Small intestine (tissue), 7 donors: ENCODE data around the gene UMODL1. TPM values are rescaled to one million over a fixed set of nuclear protein-coding genes. Genes with fewer than 3 reads are reported as not detected.
A peak's percentile ranks its signal among the peaks of the same experiment; 100 is the strongest.

Experiments used
- DNase-seq, 2 donors: peaks; one replicate each; pipeline versions ENCODE4 v3.0.0 to v3.0.0-alpha.2; 2013
- FAIRE-seq: peaks from 2 replicates; lab custom pipeline; 2012; peaks lifted over from hg19 to GRCh38; lab: Jason Lieb, UNC
- H3K27ac ChIP-seq, 3 donors: one replicate each; pipeline ENCODE4 v1.5.1; 2013; ENCODE audit warnings: low read length in 2 of 3, mild to moderate bottlenecking in 2 of 3, control low read depth in 1 of 3, inconsistent platforms in 1 of 3, low read depth in 1 of 3, moderate library complexity in 1 of 3
- H3K27me3 ChIP-seq, 3 donors: one replicate each; pipeline ENCODE4 v1.6.1; 2013; ENCODE audit warnings: low read length in 3 of 3, inconsistent platforms in 1 of 3; ENCODE audit not compliant: control insufficient read depth in 3 of 3, insufficient read depth in 3 of 3
- H3K36me3 ChIP-seq, 3 donors: one replicate each; pipeline ENCODE4 v1.6.1; 2013; ENCODE audit warnings: low read length in 3 of 3, inconsistent platforms in 1 of 3, low read depth in 1 of 3, mild to moderate bottlenecking in 1 of 3, moderate library complexity in 1 of 3; ENCODE audit not compliant: control insufficient read depth in 3 of 3, insufficient read depth in 2 of 3
- H3K4me1 ChIP-seq, 3 donors: one replicate each; pipeline ENCODE4 v1.6.1; 2013; ENCODE audit warnings: low read length in 2 of 3, inconsistent platforms in 1 of 3, low read depth in 1 of 3, mild to moderate bottlenecking in 1 of 3, moderate library complexity in 1 of 3; ENCODE audit not compliant: control insufficient read depth in 3 of 3, insufficient read depth in 2 of 3
- H3K4me3 ChIP-seq, 3 donors: one replicate each; pipeline ENCODE4 v1.5.1; 2013; ENCODE audit warnings: low read length in 3 of 3, control low read depth in 1 of 3, inconsistent platforms in 1 of 3, low read depth in 1 of 3, mild to moderate bottlenecking in 1 of 3, moderate library complexity in 1 of 3
- H3K9me3 ChIP-seq, 2 donors: one replicate each; pipeline ENCODE4 v1.6.1; 2013; ENCODE audit warnings: low read depth in 1 of 2, low read length in 1 of 2; ENCODE audit not compliant: control insufficient read depth in 2 of 2, insufficient read depth in 1 of 2
- WGBS, 3 donors: extraction: QIAGEN DNeasy Blood & Tissue Kit; methylation state at CpG; one replicate each; pipeline ENCODE4 v1.1.7; 2013; 5-methylcytosine and 5-hydroxymethylcytosine counted together
- polyA plus RNA-seq, 4 donors: library from polyadenylated mRNA; stranded (reverse) in 3 of 4; unstranded in 1 of 4; fragments of 200-250 nt in 3 of 4; fragments of 120-200 nt in 1 of 4; gene quantifications; one replicate each; pipeline versions ENCODE4 v1.2.1 to v1.2.3, GENCODE V29; 2013
- donor health status: healthy with polysubstance abuse.
- donor health status: control.
- donor health status: control.
- donor health status: Bipolar disorder and iron deficiency.
- donor health status: healthy.

Gene UMODL1
- polyA plus RNA-seq, 4 donors, result 0.43 to 0.67 (median 0.44) TPM; not detected in 1

DNA sequence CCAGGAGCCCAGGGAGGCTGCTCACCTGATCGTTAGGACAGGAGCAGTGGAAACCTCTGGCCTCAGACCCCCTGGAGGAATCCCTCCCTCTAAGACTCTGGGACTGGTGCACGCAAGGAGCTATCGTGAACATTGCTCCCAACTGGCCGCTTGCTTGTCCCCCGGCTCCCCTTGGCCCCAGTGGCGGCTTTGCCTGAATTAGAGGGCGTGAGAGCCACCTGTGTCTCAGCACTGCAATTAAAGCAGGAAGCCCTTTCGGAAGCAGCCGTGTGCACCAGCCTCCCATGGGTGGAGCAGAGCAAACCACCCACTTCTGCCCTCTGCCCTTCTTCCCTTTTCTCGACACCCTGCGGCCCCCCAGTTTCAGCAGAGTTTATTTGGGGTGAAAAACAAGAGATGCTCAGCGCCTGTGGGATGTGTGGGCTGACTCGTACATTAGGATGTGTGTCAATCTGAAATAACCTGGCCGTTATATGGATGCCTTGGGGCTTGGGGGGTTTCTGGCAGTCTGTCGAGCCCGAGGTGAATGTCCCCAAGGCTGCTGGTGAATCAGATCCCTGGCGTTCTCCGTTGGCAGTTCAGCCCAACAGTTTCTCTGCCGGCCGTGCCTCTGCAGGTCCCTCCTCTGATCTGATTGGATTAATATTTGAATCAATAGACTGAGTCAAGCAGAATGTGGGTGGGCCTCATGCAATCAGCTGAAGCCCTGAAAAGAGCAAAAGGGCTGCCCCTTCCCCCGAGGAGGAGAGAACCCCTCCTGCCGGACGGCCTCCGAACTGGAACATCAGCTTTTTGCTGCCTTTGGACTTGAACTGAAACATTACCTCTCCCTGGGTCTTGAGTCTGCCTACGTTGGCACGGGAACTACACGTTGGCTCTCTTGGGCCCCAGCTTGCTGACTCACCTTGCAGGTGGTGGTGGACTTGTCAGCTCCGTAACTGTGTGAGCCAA lies 7.3 kb upstream of the UMODL1 start:
- Histone ChIP-seq H3K27me3 (no peaks in the 10 kb centered on the region), H3K4me3 (peak overlapping the region in 1 of 3 donors; percentile 4), H3K9me3 (no peaks in the 10 kb centered on the region), H3K27ac (peak overlapping the region; percentile 27 to 89 (median 35)), H3K36me3 (no peaks in the 10 kb centered on the region), H3K4me1 (peaks cover 0 to 22% (median 4%) of the 10 kb centered on the region in 3 donors)
- DNase-seq (peak; percentile 63 to 65), FAIRE-seq (no peak)
- WGBS, 3 donors, result 7 to 40% (median 23%) methylated on average over 28 of the region's 28 CpGs

DNA sequence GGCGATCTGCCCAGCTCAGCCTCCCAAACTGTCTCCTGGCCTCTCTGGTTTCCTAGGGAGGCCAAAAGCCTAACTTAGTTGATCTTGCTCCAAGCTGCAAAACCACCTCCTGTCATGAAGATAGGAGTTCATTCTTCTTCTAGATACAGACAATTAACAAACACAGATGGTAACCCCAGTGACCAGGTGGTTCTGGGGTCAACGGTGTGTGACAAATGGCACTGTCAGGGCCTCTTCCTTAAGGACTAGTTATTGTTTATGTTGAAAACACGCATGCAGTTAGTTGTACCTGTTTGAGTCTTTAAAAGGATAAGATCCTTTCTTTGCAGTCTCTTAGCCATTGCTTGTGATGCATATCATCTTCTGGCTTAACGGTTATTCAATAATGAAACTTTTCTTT lies 4.6 kb upstream of the UMODL1 start:
- DNase-seq (no peak), FAIRE-seq (no peak)
- peaks cover 0 to 22% (median 4%) of the 10 kb centered on the region in 3 donors for H3K4me1 ChIP-seq
- H3K9me3 ChIP-seq, result no peaks in the 10 kb centered on the region
- no peaks in the 10 kb centered on the region for H3K27me3 ChIP-seq
- no peaks in the 10 kb centered on the region for H3K36me3 ChIP-seq
- 74 to 84% (median 79%) methylated on average over 4 of the region's 4 CpGs for WGBS, 3 donors
- H3K27ac ChIP-seq, result no peak overlapping the region
- H3K4me3 ChIP-seq, result no peak overlapping the region

- no peaks in the 10 kb centered on the region for H3K9me3 ChIP-seq
- H3K27me3 ChIP-seq, result no peaks in the 10 kb centered on the region
- 76 to 81% (median 81%) methylated on average over 30 of the region's 30 CpGs for WGBS, 3 donors
- FAIRE-seq (no peak), DNase-seq (peak in 1 of 2 donors; percentile 16)
- H3K4me1 ChIP-seq, result peaks cover 0 to 16% (median 4%) of the 10 kb centered on the region in 3 donors
- no peak overlapping the region for H3K27ac ChIP-seq
- H3K36me3 ChIP-seq, result no peaks in the 10 kb centered on the region
- H3K4me3 ChIP-seq, result no peak overlapping the region
Observed at GRCh38 chr21:42067531-42068255, 3.4 kb upstream of the UMODL1 start.

GRCh38 chr21:42068256-42068545 lies 2.9 kb upstream of the UMODL1 start:
- Histone ChIP-seq H3K27me3 (no peaks in the 10 kb centered on the region), H3K36me3 (no peaks in the 10 kb centered on the region), H3K9me3 (no peaks in the 10 kb centered on the region), H3K27ac (no peak overlapping the region), H3K4me1 (peaks cover 0 to 11% (median 3%) of the 10 kb centered on the region in 3 donors), H3K4me3 (no peak overlapping the region)
- FAIRE-seq (no peak), DNase-seq (no peak)
- 89 to 96% (median 93%) methylated on average over 6 of the region's 6 CpGs for WGBS, 3 donors

- WGBS, 3 donors, result 92 to 95% (median 93%) methylated on average over 5 of the region's 5 CpGs
- no peak for FAIRE-seq
- no peaks in the 10 kb centered on the region for H3K27me3 ChIP-seq
Observed at GRCh38 chr21:42068592-42068991, 2.5 kb upstream of the UMODL1 start.

GRCh38 chr21:42069327-42069726 lies 1.8 kb upstream of the UMODL1 start:
- no peak for FAIRE-seq
- DNase-seq, result no peak
- Histone ChIP-seq H3K27me3 (no peaks in the 10 kb centered on the region), H3K9me3 (no peaks in the 10 kb centered on the region), H3K4me3 (no peak overlapping the region), H3K4me1 (no peaks in the 10 kb centered on the region), H3K36me3 (no peaks in the 10 kb centered on the region), H3K27ac (no peak overlapping the region)
- 56 to 70% (median 58%) methylated on average over 3 of the region's 3 CpGs for WGBS, 3 donors

More at GRCh38 chr21:42068592-42068991, 2.5 kb upstream of the UMODL1 start:
- Histone ChIP-seq H3K9me3 (no peaks in the 10 kb centered on the region), H3K4me3 (no peak overlapping the region), H3K36me3 (no peaks in the 10 kb centered on the region), H3K4me1 (peaks cover 0 to 7% (median 0%) of the 10 kb centered on the region in 3 donors), H3K27ac (no peak overlapping the region)
- DNase-seq, result no peak

GRCh38 chr21:42069843-42070242 lies 1.3 kb upstream of the UMODL1 start:
- no peaks in the 10 kb centered on the region for H3K27me3 ChIP-seq
- H3K4me1 ChIP-seq, result no peaks in the 10 kb centered on the region
- H3K9me3 ChIP-seq, result no peaks in the 10 kb centered on the region
- H3K4me3 ChIP-seq, result no peak overlapping the region
- no peaks in the 10 kb centered on the region for H3K36me3 ChIP-seq
- no peak for DNase-seq
- WGBS, 3 donors, result 64 to 80% (median 65%) methylated on average over 10 of the region's 10 CpGs
- H3K27ac ChIP-seq, result no peak overlapping the region
- FAIRE-seq, result no peak
